Astrocyte (in vitro differentiated cells and primary cell): ENCODE results near the gene ZNF618. TPM values are rescaled to one million over a fixed set of nuclear protein-coding genes. Genes with fewer than 3 reads are reported as not detected.
"Not testable (repeated sequence)": the region's sequence is repeated elsewhere in the genome, so short reads cannot be mapped to it uniquely, and the experiment has no call there.

Experiments used
- DNase-seq: peaks from one replicate; pipeline ENCODE4 v3.0.0-alpha.2; 2010; ENCODE audit warnings: low read depth
- FAIRE-seq: peaks from 2 replicates; lab custom pipeline; 2011; peaks lifted over from hg19 to GRCh38; lab: Jason Lieb, UNC
- H2AFZ ChIP-seq: 2 replicates; pipeline ENCODE4 v1.6.0; 2012; ENCODE audit warnings: low read depth, low read length, inconsistent platforms
- H3K27ac ChIP-seq: 2 replicates; pipeline ENCODE4 v1.5.1; 2011; ENCODE audit warnings: low read depth, low read length, inconsistent platforms
- H3K27me3 ChIP-seq: 2 replicates; pipeline ENCODE4 v1.6.0; 2011; ENCODE audit warnings: low read length, inconsistent platforms; ENCODE audit not compliant: insufficient read depth
- H3K36me3 ChIP-seq: 2 replicates; pipeline ENCODE4 v1.5.1; 2011; ENCODE audit warnings: low read length, inconsistent platforms; ENCODE audit not compliant: insufficient read depth
- H3K4me1 ChIP-seq: 2 replicates; pipeline ENCODE4 v1.5.1; 2011; ENCODE audit warnings: low read length, inconsistent platforms; ENCODE audit not compliant: insufficient read depth
- H3K4me2 ChIP-seq: 2 replicates; pipeline ENCODE4 v1.6.0; 2012; ENCODE audit warnings: low read length, inconsistent platforms
- H3K4me3 ChIP-seq: 2 replicates; pipeline ENCODE4 v1.5.1; 2011; ENCODE audit warnings: low read depth, mild to moderate bottlenecking, low read length, inconsistent platforms; ENCODE audit not compliant: insufficient read depth
- H3K79me2 ChIP-seq: 2 replicates; pipeline ENCODE4 v1.6.0; 2012; ENCODE audit warnings: mild to moderate bottlenecking, low read length, inconsistent platforms; ENCODE audit not compliant: insufficient read depth
- H3K9ac ChIP-seq: 2 replicates; pipeline ENCODE4 v1.6.0; 2012; ENCODE audit warnings: mild to moderate bottlenecking, low read length, inconsistent platforms
- H3K9me3 ChIP-seq: 2 replicates; pipeline ENCODE4 v1.5.1; 2012; ENCODE audit warnings: low read depth, mild to moderate bottlenecking, low read length, inconsistent platforms; ENCODE audit not compliant: insufficient read depth
- H4K20me1 ChIP-seq: 2 replicates; pipeline ENCODE4 v1.6.0; 2012; ENCODE audit warnings: low read length, inconsistent platforms; ENCODE audit not compliant: insufficient read depth
- H3K27ac Mint-ChIP-seq: one replicate; pipeline ENCODE4 v1.8.0; 2021; ENCODE audit warnings: mild to moderate bottlenecking, mixed read lengths; ENCODE audit not compliant: unreplicated experiment
- H3K27me3 Mint-ChIP-seq: one replicate; pipeline ENCODE4 v1.8.0; 2021; ENCODE audit warnings: low read depth, mixed read lengths; ENCODE audit not compliant: unreplicated experiment
- H3K36me3 Mint-ChIP-seq: one replicate; pipeline ENCODE4 v1.8.0; 2021; ENCODE audit warnings: low read depth, mixed read lengths; ENCODE audit not compliant: unreplicated experiment
- H3K4me1 Mint-ChIP-seq: one replicate; pipeline ENCODE4 v1.8.0; 2021; ENCODE audit warnings: low read depth, mixed read lengths; ENCODE audit not compliant: unreplicated experiment
- H3K4me3 Mint-ChIP-seq: one replicate; pipeline ENCODE4 v1.8.0; 2021; ENCODE audit warnings: mild to moderate bottlenecking, moderate library complexity, mixed read lengths; ENCODE audit not compliant: unreplicated experiment
- H3K9me3 Mint-ChIP-seq: one replicate; pipeline ENCODE4 v1.8.0; 2021; ENCODE audit warnings: mild to moderate bottlenecking, mixed read lengths; ENCODE audit not compliant: unreplicated experiment
- CTCF ChIP-seq: IDR thresholded peaks from 2 replicates; pipeline ENCODE4 v1.5.1; 2011; ENCODE audit warnings: low read depth, mild to moderate bottlenecking, inconsistent platforms, low read length, moderate library complexity; ENCODE audit not compliant: insufficient read depth
- EZH2 ChIP-seq: IDR thresholded peaks from 2 replicates; pipeline ENCODE4 v1.6.1; 2012; ENCODE audit warnings: mild to moderate bottlenecking, low read length, inconsistent platforms; ENCODE audit not compliant: insufficient read depth
- total RNA-seq: library from RNA; stranded (reverse); gene quantifications from 2 replicates; pipeline ENCODE4 v1.2.1, GENCODE V29; 2021

Gene ZNF618
- total RNA-seq, 1 donor from 2014 or later: 30.1 TPM

- Mint-ChIP-seq H3K36me3 (peaks cover 29% of the 10 kb centered on the region), H3K4me3 (no peak overlapping the region), H3K27ac (no peak overlapping the region), H3K4me1 (no peaks in the 10 kb centered on the region), H3K9me3 (no peaks in the 10 kb centered on the region), H3K27me3 (no peaks in the 10 kb centered on the region)
- no peak overlapping the region for H3K4me3 ChIP-seq
- H3K79me2 ChIP-seq: no peaks in the 10 kb centered on the region
- FAIRE-seq (no peak), DNase-seq (no peak)
- H3K9me3 ChIP-seq: no peaks in the 10 kb centered on the region
- no peaks in the 10 kb centered on the region for H3K4me1 ChIP-seq
- no peak for TF ChIP-seq CTCF
- TF ChIP-seq EZH2: no peak
- H3K27ac ChIP-seq: no peak overlapping the region
- no peak overlapping the region for H2AFZ ChIP-seq
- H4K20me1 ChIP-seq: peaks cover 21% of the 10 kb centered on the region
- H3K36me3 ChIP-seq: peaks cover 32% of the 10 kb centered on the region
- H3K9ac ChIP-seq: no peak overlapping the region
- H3K27me3 ChIP-seq: no peaks in the 10 kb centered on the region
- H3K4me2 ChIP-seq: no peak overlapping the region
These were observed 162.0 kb downstream of the ZNF618 start for GRCh38 chr9:114037961-114038723.

GRCh38 chr9:114038724-114039313 lies 162.7 kb downstream of the ZNF618 start:
- no peaks in the 10 kb centered on the region for H3K9me3 ChIP-seq
- no peaks in the 10 kb centered on the region for H3K27me3 ChIP-seq
- H3K36me3 ChIP-seq: peaks cover 32% of the 10 kb centered on the region
- H3K27me3 Mint-ChIP-seq: no peaks in the 10 kb centered on the region
- H3K79me2 ChIP-seq: no peaks in the 10 kb centered on the region
- no peak overlapping the region for H3K4me3 Mint-ChIP-seq
- no peak overlapping the region for H3K9ac ChIP-seq
- no peaks in the 10 kb centered on the region for H3K4me1 ChIP-seq
- no peaks in the 10 kb centered on the region for H3K9me3 Mint-ChIP-seq
- no peak overlapping the region for H3K4me2 ChIP-seq
- TF ChIP-seq EZH2 (no peak), CTCF (no peak)
- no peak for FAIRE-seq
- H3K36me3 Mint-ChIP-seq: peaks cover 29% of the 10 kb centered on the region
- peaks cover 23% of the 10 kb centered on the region for H4K20me1 ChIP-seq
- no peak for DNase-seq
- H2AFZ ChIP-seq: no peak overlapping the region
- no peak overlapping the region for H3K27ac Mint-ChIP-seq
- H3K27ac ChIP-seq: no peak overlapping the region
- no peak overlapping the region for H3K4me3 ChIP-seq
- H3K4me1 Mint-ChIP-seq: no peaks in the 10 kb centered on the region

GRCh38 chr9:114039484-114039883 lies 163.4 kb downstream of the ZNF618 start:
- no peak for TF ChIP-seq EZH2
- TF ChIP-seq CTCF: no peak
- H3K27ac ChIP-seq: no peak overlapping the region
- H3K79me2 ChIP-seq: no peaks in the 10 kb centered on the region
- H3K27me3 Mint-ChIP-seq: no peaks in the 10 kb centered on the region
- H3K4me2 ChIP-seq: no peak overlapping the region
- H3K4me3 ChIP-seq: no peak overlapping the region
- H3K4me1 Mint-ChIP-seq: no peaks in the 10 kb centered on the region
- H3K9me3 Mint-ChIP-seq: no peaks in the 10 kb centered on the region
- H3K36me3 ChIP-seq: peaks cover 30% of the 10 kb centered on the region
- H4K20me1 ChIP-seq: peaks cover 21% of the 10 kb centered on the region
- no peaks in the 10 kb centered on the region for H3K9me3 ChIP-seq
- no peaks in the 10 kb centered on the region for H3K4me1 ChIP-seq
- H3K36me3 Mint-ChIP-seq: peaks cover 29% of the 10 kb centered on the region
- FAIRE-seq (no peak), DNase-seq (no peak)
- no peak overlapping the region for H3K9ac ChIP-seq
- H3K4me3 Mint-ChIP-seq: no peak overlapping the region
- no peaks in the 10 kb centered on the region for H3K27me3 ChIP-seq
- H2AFZ ChIP-seq: no peak overlapping the region
- no peak overlapping the region for H3K27ac Mint-ChIP-seq

- not testable (repeated sequence) for H3K9me3 ChIP-seq, H3K27ac ChIP-seq, H3K9me3 Mint-ChIP-seq, H3K4me3 ChIP-seq, H4K20me1 ChIP-seq, H3K27ac Mint-ChIP-seq, H3K79me2 ChIP-seq, H3K27me3 Mint-ChIP-seq, H3K27me3 ChIP-seq, H2AFZ ChIP-seq, DNase-seq, H3K4me1 ChIP-seq, H3K4me1 Mint-ChIP-seq, H3K9ac ChIP-seq, FAIRE-seq, H3K4me3 Mint-ChIP-seq, H3K4me2 ChIP-seq
- peaks cover 13% of the 10 kb centered on the region for H3K36me3 ChIP-seq
- peaks cover 17% of the 10 kb centered on the region for H3K36me3 Mint-ChIP-seq
These were observed 167.6 kb downstream of the ZNF618 start for GRCh38 chr9:114043660-114044059.
